H1 (cell line): ENCODE results near the gene FGF2. TPM values are rescaled to one million over a fixed set of nuclear protein-coding genes. Genes with fewer than 3 reads are reported as not detected.

ENCODE experiments used
- CTCF ChIA-PET: fragments of 300-600 bp; sonication (Branson Sonifier 250); formaldehyde crosslinking; loops from one replicate; lab custom pipeline; 2021; ENCODE audit not compliant: partially characterized antibody; lab: Charles Lee
- POLR2A ChIA-PET: fragments of 300-600 bp; sonication (Branson Sonifier 250); formaldehyde crosslinking; loops from one replicate; lab custom pipeline; 2021; ENCODE audit warnings: inconsistent platforms; ENCODE audit not compliant: partially characterized antibody; lab: Charles Lee
- DNase-seq, 2 experiments: peaks; one replicate each; pipeline versions ENCODE4 v3.0.0 to v3.0.0-alpha.2; 2010 to 2022; ENCODE audit warnings: low spot score in 2 of 2, low read depth in 1 of 2, mixed read lengths in 1 of 2
- FAIRE-seq: peaks from 2 replicates; lab custom pipeline; 2011; peaks lifted over from hg19 to GRCh38; lab: Jason Lieb, UNC
- H2AFZ ChIP-seq: 2 replicates; pipeline ENCODE4 v1.8.1; 2012; ENCODE audit warnings: low read length, inconsistent platforms
- H2AK5ac ChIP-seq: 2 replicates; pipeline ENCODE4 v1.6.1; 2013; ENCODE audit warnings: low read depth, low read length
- H2BK120ac ChIP-seq: replicated peaks from 2 replicates; pipeline ENCODE3; 2013; ENCODE audit warnings: low read depth, low read length, inconsistent platforms
- H2BK12ac ChIP-seq: 2 replicates; pipeline ENCODE4 v1.6.1; 2013; ENCODE audit warnings: low read depth, low read length
- H2BK15ac ChIP-seq: 2 replicates; pipeline ENCODE4 v1.6.1; 2013; ENCODE audit warnings: low read length
- H2BK20ac ChIP-seq: 2 replicates; pipeline ENCODE4 v1.6.1; 2013; ENCODE audit warnings: low read length
- H2BK5ac ChIP-seq: 2 replicates; pipeline ENCODE4 v1.6.1; 2013; ENCODE audit warnings: low read depth, low read length
- H3K14ac ChIP-seq: 2 replicates; pipeline ENCODE4 v1.6.1; 2013; ENCODE audit warnings: inconsistent platforms; ENCODE audit not compliant: insufficient read length
- H3K18ac ChIP-seq: 2 replicates; pipeline ENCODE4 v1.6.1; 2013; ENCODE audit warnings: low read length; ENCODE audit errors: extremely low read depth
- H3K23ac ChIP-seq: 2 replicates; pipeline ENCODE4 v1.6.1; 2013; ENCODE audit warnings: inconsistent platforms; ENCODE audit not compliant: insufficient read length
- H3K23me2 ChIP-seq: 2 replicates; pipeline ENCODE4 v1.6.1; 2013; ENCODE audit warnings: low read depth, low read length
- H3K27ac ChIP-seq: 2 replicates; pipeline ENCODE4 v1.6.1; 2011; ENCODE audit warnings: low read depth, low read length, inconsistent platforms
- H3K27me3 ChIP-seq, 4 experiments: replicated peaks in 1 of 4; 1 replicate in 1 of 4; 2 replicates in 3 of 4; pipeline versions ENCODE4 v1.6.1 to v1.8.1; 2011 to 2013; ENCODE audit warnings: low read length in 3 of 4, mild to moderate bottlenecking in 3 of 4, inconsistent platforms in 2 of 4, mixed read lengths in 2 of 4, moderate library complexity in 1 of 4; ENCODE audit not compliant: control insufficient read depth in 3 of 4, insufficient read depth in 3 of 4; ENCODE audit errors: extremely low read depth in 1 of 4
- H3K36me3 ChIP-seq, 4 experiments: 2 replicates each; pipeline versions ENCODE4 v1.6.1 to v1.8.1; 2011 to 2013; ENCODE audit warnings: mild to moderate bottlenecking in 4 of 4, low read length in 3 of 4, moderate library complexity in 2 of 4, control low read depth in 1 of 4, inconsistent platforms in 1 of 4; ENCODE audit not compliant: insufficient read depth in 4 of 4, control insufficient read depth in 2 of 4
- H3K4ac ChIP-seq: replicated peaks from 2 replicates; pipeline ENCODE3; 2013; ENCODE audit warnings: low read length, low read depth, mixed read lengths, inconsistent platforms; ENCODE audit not compliant: insufficient read length
- H3K4me1 ChIP-seq, 4 experiments: replicated peaks in 1 of 4; 1 replicate in 1 of 4; 2 replicates in 3 of 4; pipeline versions ENCODE4 v1.6.1 to v1.8.1; 2011 to 2013; ENCODE audit warnings: low read length in 3 of 4, inconsistent platforms in 2 of 4, mixed read lengths in 1 of 4; ENCODE audit not compliant: insufficient read depth in 4 of 4, control insufficient read depth in 3 of 4
- H3K4me2 ChIP-seq, 2 experiments: 2 replicates each; pipeline versions ENCODE4 v1.6.1 to v1.8.1; 2011 to 2013; ENCODE audit warnings: low read depth in 2 of 2, low read length in 2 of 2, control low read depth in 1 of 2, inconsistent platforms in 1 of 2, mild to moderate bottlenecking in 1 of 2; ENCODE audit not compliant: insufficient read depth in 1 of 2
- H3K4me3 ChIP-seq, 4 experiments: fragments of 200-600, 300-600 bp in 1 of 4; sonication (generic), shearing (Covaris generic), sonication (Bioruptor Twin) in 1 of 4; 2 replicates each; pipeline versions ENCODE4 v1.5.1 to v1.8.1; 2011 to 2016; ENCODE audit warnings: low read length in 4 of 4, low read depth in 3 of 4, control low read depth in 2 of 4, inconsistent platforms in 2 of 4, mild to moderate bottlenecking in 2 of 4, mixed read lengths in 1 of 4, moderate library complexity in 1 of 4; ENCODE audit not compliant: insufficient read depth in 2 of 4; ENCODE audit errors: extremely low read depth in 1 of 4
- H3K56ac ChIP-seq: replicated peaks from 2 replicates; pipeline ENCODE3; 2013; ENCODE audit warnings: low read depth, mild to moderate bottlenecking, mixed read lengths, low read length, inconsistent platforms; ENCODE audit not compliant: insufficient read length
- H3K79me1 ChIP-seq: 2 replicates; pipeline ENCODE4 v1.6.1; 2013; ENCODE audit warnings: low read depth, low read length, control low read depth
- H3K79me2 ChIP-seq, 2 experiments: 2 replicates each; pipeline versions ENCODE4 v1.6.1 to v1.8.1; 2012 to 2013; ENCODE audit warnings: low read length in 2 of 2, mild to moderate bottlenecking in 2 of 2, inconsistent platforms in 1 of 2; ENCODE audit not compliant: insufficient read depth in 2 of 2, control insufficient read depth in 1 of 2
- H3K9ac ChIP-seq, 4 experiments: replicated peaks in 1 of 4; 1 replicate in 1 of 4; 2 replicates in 3 of 4; pipeline versions ENCODE4 v1.6.1 to v1.8.1; 2011 to 2013; ENCODE audit warnings: low read depth in 3 of 4, low read length in 3 of 4, control low read depth in 2 of 4, mild to moderate bottlenecking in 2 of 4, moderate library complexity in 2 of 4, inconsistent platforms in 1 of 4; ENCODE audit errors: extremely low read depth in 1 of 4
- H3K9me3 ChIP-seq, 2 experiments: 2 replicates each; pipeline versions ENCODE4 v1.6.1 to v1.8.1; 2012 to 2013; ENCODE audit warnings: mild to moderate bottlenecking in 2 of 2, moderate library complexity in 2 of 2, control low read depth in 1 of 2, inconsistent platforms in 1 of 2, low read depth in 1 of 2, low read length in 1 of 2, mixed read lengths in 1 of 2; ENCODE audit not compliant: insufficient read depth in 2 of 2
- H4K20me1 ChIP-seq, 2 experiments: replicated peaks in 1 of 2; 2 replicates each; pipeline versions ENCODE3 to v1.8.1; 2011 to 2013; ENCODE audit warnings: inconsistent platforms in 2 of 2, low read length in 2 of 2, mild to moderate bottlenecking in 1 of 2; ENCODE audit not compliant: insufficient read depth in 2 of 2, control insufficient read depth in 1 of 2
- H4K5ac ChIP-seq: 2 replicates; pipeline ENCODE4 v1.6.1; 2013; ENCODE audit warnings: low read length, low read depth, mixed read lengths, inconsistent platforms; ENCODE audit not compliant: insufficient read length
- H4K8ac ChIP-seq: 2 replicates; pipeline ENCODE4 v1.8.0; 2013; ENCODE audit warnings: mild to moderate bottlenecking, moderate library complexity, low read length, inconsistent platforms; ENCODE audit not compliant: insufficient read depth; ENCODE audit errors: extremely low read depth
- H4K91ac ChIP-seq: replicated peaks from 2 replicates; pipeline ENCODE3; 2013; ENCODE audit warnings: low read length, mixed read lengths, inconsistent platforms; ENCODE audit not compliant: insufficient read length
- NRF1 ChIP-seq: IDR thresholded peaks from 2 replicates; pipeline ENCODE4 v1.6.1; 2011; ENCODE audit warnings: mild to moderate bottlenecking, low read depth, low read length, improper control_type of control experiment
- POLR2A ChIP-seq, 2 experiments: IDR thresholded peaks; 1 replicate in 1 of 2; 2 replicates in 1 of 2; pipeline ENCODE4 v1.6.1; 2011; ENCODE audit warnings: low read depth in 2 of 2, low read length in 2 of 2, mild to moderate bottlenecking in 2 of 2; ENCODE audit errors: control extremely low read depth in 1 of 2
- POLR2AphosphoS5 ChIP-seq: IDR thresholded peaks from 2 replicates; pipeline ENCODE4 v1.6.1; 2011; ENCODE audit warnings: low read depth, low read length
- RXRA ChIP-seq: IDR thresholded peaks from 2 replicates; pipeline ENCODE4 v1.6.1; 2011; ENCODE audit warnings: low read depth, mild to moderate bottlenecking, low read length, moderate library complexity; ENCODE audit not compliant: insufficient read depth
- SUZ12 ChIP-seq: fragments of 200-600 bp; sonication (generic); IDR thresholded peaks from 2 replicates; pipeline ENCODE4 v1.6.1; 2012; ENCODE audit warnings: mild to moderate bottlenecking, inconsistent platforms, low read length, moderate library complexity, mixed read lengths
- TBP ChIP-seq: IDR thresholded peaks from 2 replicates; pipeline ENCODE4 v1.6.1; 2011; ENCODE audit warnings: low read depth, low read length, improper control_type of control experiment
- WGBS, 2 experiments: shearing (Covaris generic) in 1 of 2; methylation state at CpG; one replicate each; pipeline versions ENCODE4 v1.1.6 to v1.1.7; 2013 to 2015; ENCODE audit warnings: low lambda C conversion rate in 2 of 2, mixed read lengths in 2 of 2, inconsistent platforms in 1 of 2, low coverage in 1 of 2, missing lambda C conversion rate in 1 of 2; ENCODE audit not compliant: insufficient replicate concordance in 2 of 2, insufficient coverage in 1 of 2, insufficient read length in 1 of 2; ENCODE audit errors: extremely low coverage in 1 of 2, missing lambda C conversion rate in 1 of 2; 5-methylcytosine and 5-hydroxymethylcytosine counted together
- polyA plus RNA-seq, 7 experiments: library from polyadenylated mRNA; depleted of rRNA in 3 of 7; stranded (reverse) in 5 of 7; unstranded in 2 of 7; fragments of >200 nt in 5 of 7; fragments of 200-250 nt in 2 of 7; gene quantifications; 1 replicate in 5 of 7; 2 replicates in 1 of 7; 4 replicates in 1 of 7; pipeline versions ENCODE4 v1.2.1 to v1.2.3, GENCODE V29; 2011 to 2013; ENCODE audit warnings: missing spikeins in 2 of 7, mixed read lengths in 2 of 7
- total RNA-seq: library from RNA; stranded (reverse); fragmentation: NEBNext Ultra II Directional; extraction: Animal tissue kit (Norgen Biotek cat#: 25700); gene quantifications from 2 replicates; pipeline ENCODE4 v1.2.1, GENCODE V29; 2021

The FGF2 gene
- total and polyA plus RNA-seq, 2 of the 8 experiments (the other 6 are each of a cell fraction or from before 2014, with no cell fraction given): 23.4 to 145 TPM

- peak in 1 of 2 experiments; percentile 44 for DNase-seq
- peaks cover 58 to 100% of the 10 kb centered on the region in 2 experiments for H3K79me2 ChIP-seq
- peak in 1 of 2 experiments; percentile 34; a peak in 2 of 3 replicates for TF ChIP-seq POLR2A (IDR thresholded peaks at IDR 0.05; ENCODE audit: control extremely low read depth in 1 of 2, low read depth in 2 of 2, low read length in 2 of 2)
- no peak for TF ChIP-seq RXRA
- no peak for TF ChIP-seq NRF1
- peak; percentile 83 for TF ChIP-seq POLR2AphosphoS5
- no peak for TF ChIP-seq TBP
- no peak for TF ChIP-seq SUZ12
- no peak overlapping the region for H3K14ac ChIP-seq
- H3K23ac ChIP-seq: no peak overlapping the region
- H4K5ac ChIP-seq: no peak overlapping the region
- no peak overlapping the region for H3K4ac ChIP-seq
- H3K18ac ChIP-seq: no peak overlapping the region
- peaks cover 7% of the 10 kb centered on the region for H3K79me1 ChIP-seq
- ChIA-PET CTCF (interaction anchor here (0.8 to 2.0 kb wide), 2 partner anchors 10 to 11 kb away, joined by 3 to 12 read pairs; no protein-coding TSS in a partner anchor), POLR2A (interaction anchor here (0.8 to 19.7 kb wide), 3 partner anchors 11 to 54 kb away, joined by 3 to 278 read pairs (median 59); partner anchors contain the start of gene FGF2)
- H2BK12ac ChIP-seq: no peak overlapping the region
- no peak overlapping the region for H2BK15ac ChIP-seq
- no peak overlapping the region for H3K56ac ChIP-seq
- H4K20me1 ChIP-seq: peaks cover 34 to 36% of the 10 kb centered on the region in 2 experiments
- H2AK5ac ChIP-seq: no peak overlapping the region
- H3K23me2 ChIP-seq: no peaks in the 10 kb centered on the region
- H2AFZ ChIP-seq: no peak overlapping the region
- H3K27ac ChIP-seq: no peak overlapping the region
- no peak overlapping the region for H2BK20ac ChIP-seq
- FAIRE-seq: no peak
- 91% methylated on average over 4 of the region's 4 CpGs; no CpG with 5 or more reads in 1 of the 2 experiments for WGBS, 2 experiments
- no peak overlapping the region for H4K8ac ChIP-seq
- H2BK120ac ChIP-seq: no peak overlapping the region
- peaks cover 3 to 87% (median 30%) of the 10 kb centered on the region in 4 experiments; a peak in 6 of 8 replicates for H3K36me3 ChIP-seq
- H2BK5ac ChIP-seq: no peak overlapping the region
- peaks cover 0 to 33% (median 15%) of the 10 kb centered on the region in 4 experiments; a peak in 6 of 7 replicates for H3K4me1 ChIP-seq
- H3K27me3 ChIP-seq: no peaks in the 10 kb centered on the region
- no peaks in the 10 kb centered on the region for H3K9me3 ChIP-seq
- H3K9ac ChIP-seq: no peak overlapping the region
- H3K4me3 ChIP-seq: no peak overlapping the region
- H4K91ac ChIP-seq: no peak overlapping the region
- peak overlapping the region in 1 of 2 experiments; percentile 22; a peak in 1 of 4 replicates for H3K4me2 ChIP-seq
These were observed 16.4 kb downstream of the FGF2 start for GRCh38 chr4:122842984-122843531.
